Tibial nerve (tissue), 4 donors: ENCODE data around the gene NUDT22. TPM values are rescaled to one million over a fixed set of nuclear protein-coding genes. Genes with fewer than 3 reads are reported as not detected.

Source experiments
- DNase-seq, 2 donors: peaks; one replicate each; pipeline ENCODE4 v3.0.0-alpha.2; 2019; ENCODE audit warnings: low spot score in 2 of 2
- H3K27ac ChIP-seq, 4 donors: fragments of 200-600 bp; sonication (generic) in 3 of 4; one replicate each; pipeline ENCODE4 v1.5.1; 2017 to 2019; ENCODE audit warnings: mild to moderate bottlenecking in 1 of 4
- H3K27me3 ChIP-seq, 2 donors: fragments of 200-600 bp; sonication (generic) in 1 of 2; one replicate each; pipeline versions ENCODE4 v1.5.1 to v1.6.0; 2017 to 2019
- H3K36me3 ChIP-seq, 3 donors: fragments of 200-600 bp; sonication (generic); one replicate each; pipeline ENCODE4 v1.5.1; 2018 to 2019
- H3K4me1 ChIP-seq, 4 donors: fragments of 200-600 bp; sonication (generic) in 3 of 4; one replicate each; pipeline ENCODE4 v1.5.1; 2017 to 2019
- H3K4me3 ChIP-seq, 4 donors: fragments of 200-600 bp; sonication (generic) in 3 of 4; one replicate each; pipeline ENCODE4 v1.5.1; 2017 to 2019; ENCODE audit warnings: mild to moderate bottlenecking in 1 of 4, moderate library complexity in 1 of 4
- H3K9me3 ChIP-seq, 4 donors: fragments of 200-600 bp; sonication (generic) in 3 of 4; one replicate each; pipeline ENCODE4 v1.5.1; 2017 to 2019
- CTCF ChIP-seq, 5 experiments: fragments of 200-600 bp in 3 of 5; fragments of 450-650 bp in 2 of 5; sonication (generic) in 3 of 5; IDR thresholded peaks; one replicate each; pipeline ENCODE4 v1.5.1; 2016 to 2019; ENCODE audit warnings: antibody characterized with exemption in 5 of 5, mild to moderate bottlenecking in 3 of 5, moderate library complexity in 2 of 5
- EP300 ChIP-seq, 2 donors: sonication (generic); formaldehyde crosslinking; IDR thresholded peaks; one replicate each; pipeline ENCODE4 v1.6.1; 2017; ENCODE audit warnings: antibody characterized with exemption in 2 of 2, mild to moderate bottlenecking in 1 of 2
- POLR2A ChIP-seq, 2 donors: fragments of 450-650 bp; IDR thresholded peaks; one replicate each; pipeline ENCODE4 v1.6.1; 2017; ENCODE audit warnings: antibody characterized with exemption in 2 of 2, mild to moderate bottlenecking in 2 of 2, moderate library complexity in 2 of 2
- WGBS, 2 donors: methylation state at CpG; one replicate each; pipeline ENCODE4 v1.1.5; 2018; 5-methylcytosine and 5-hydroxymethylcytosine counted together
- total RNA-seq, 4 donors: library from RNA; depleted of rRNA; stranded (reverse); fragments of >200 nt; gene quantifications; one replicate each; pipeline ENCODE4 v1.1.0, GENCODE V29; 2016

NUDT22 gene
- total RNA-seq, 4 donors from 2014 or later = 33.0 to 83.7 (median 60.2) TPM

- peaks cover 0 to 13% (median 7%) of the 10 kb centered on the region in 4 donors for H3K4me1 ChIP-seq
- TF ChIP-seq POLR2A (IDR thresholded peaks at IDR 0.05) = no peak
- TF ChIP-seq CTCF (IDR thresholded peaks at IDR 0.05) = no peak
- TF ChIP-seq EP300 (IDR thresholded peaks at IDR 0.05) = no peak
- peaks cover 7 to 95% (median 26%) of the 10 kb centered on the region in 3 donors for H3K36me3 ChIP-seq
- DNase-seq = no peak
- no peak overlapping the region for H3K27ac ChIP-seq
- no peaks in the 10 kb centered on the region for H3K27me3 ChIP-seq
- WGBS, 2 donors = 77 to 85% methylated on average over 3 of the region's 3 CpGs
- H3K4me3 ChIP-seq = no peak overlapping the region
- H3K9me3 ChIP-seq = no peaks in the 10 kb centered on the region
Observed at GRCh38 chr11:64201543-64201942, 24.5 kb upstream of the NUDT22 start.

- no peaks in the 10 kb centered on the region for H3K27me3 ChIP-seq
- H3K27ac ChIP-seq = no peak overlapping the region
- no peak for DNase-seq
- H3K9me3 ChIP-seq = no peaks in the 10 kb centered on the region
- H3K4me1 ChIP-seq = peaks cover 0 to 14% (median 8%) of the 10 kb centered on the region in 4 donors
- no peak overlapping the region for H3K4me3 ChIP-seq
- TF ChIP-seq POLR2A (IDR thresholded peaks at IDR 0.05) (no peak), EP300 (IDR thresholded peaks at IDR 0.05) (no peak), CTCF (IDR thresholded peaks at IDR 0.05) (no peak)
- peaks cover 4 to 87% (median 24%) of the 10 kb centered on the region in 3 donors for H3K36me3 ChIP-seq
- WGBS, 2 donors = 81 to 96% methylated on average over 9 of the region's 9 CpGs
Observed at GRCh38 chr11:64202992-64203391, 23.1 kb upstream of the NUDT22 start.

- no peaks in the 10 kb centered on the region for H3K27me3 ChIP-seq
- DNase-seq = no peak
- peaks cover 0 to 20% (median 10%) of the 10 kb centered on the region in 4 donors for H3K4me1 ChIP-seq
- H3K36me3 ChIP-seq = peaks cover 3 to 84% (median 24%) of the 10 kb centered on the region in 3 donors
- TF ChIP-seq EP300 (IDR thresholded peaks at IDR 0.05) = no peak
- no peak for TF ChIP-seq CTCF (IDR thresholded peaks at IDR 0.05)
- no peak for TF ChIP-seq POLR2A (IDR thresholded peaks at IDR 0.05)
- H3K27ac ChIP-seq = no peak overlapping the region
- 88 to 90% methylated on average over 27 of the region's 27 CpGs for WGBS, 2 donors
- no peaks in the 10 kb centered on the region for H3K9me3 ChIP-seq
- H3K4me3 ChIP-seq = no peak overlapping the region
Observed at GRCh38 chr11:64203421-64204079, 22.5 kb upstream of the NUDT22 start.

- H3K9me3 ChIP-seq = no peaks in the 10 kb centered on the region
- H3K27me3 ChIP-seq = no peaks in the 10 kb centered on the region
- TF ChIP-seq CTCF (IDR thresholded peaks at IDR 0.05) (no peak), EP300 (IDR thresholded peaks at IDR 0.05) (no peak), POLR2A (IDR thresholded peaks at IDR 0.05) (no peak)
- H3K4me3 ChIP-seq = no peak overlapping the region
- WGBS, 2 donors = 82 to 83% methylated on average over 15 to 16 of the region's 16 CpGs
- DNase-seq = no peak
- peaks cover 0 to 25% (median 10%) of the 10 kb centered on the region in 4 donors for H3K4me1 ChIP-seq
- no peak overlapping the region for H3K27ac ChIP-seq
- peaks cover 0 to 84% (median 24%) of the 10 kb centered on the region in 3 donors for H3K36me3 ChIP-seq
Observed at GRCh38 chr11:64204080-64204440, 22.0 kb upstream of the NUDT22 start.

- H3K27me3 ChIP-seq = no peaks in the 10 kb centered on the region
- DNase-seq = peak; percentile 85 to 92
- H3K4me3 ChIP-seq = no peak overlapping the region
- WGBS, 2 donors = 31 to 34% methylated on average over 7 of the region's 7 CpGs
- TF ChIP-seq EP300 (IDR thresholded peaks at IDR 0.05) (peak in 1 of 2 donors; percentile 77), POLR2A (IDR thresholded peaks at IDR 0.05) (no peak), CTCF (IDR thresholded peaks at IDR 0.05) (peak; percentile 68 to 82 (median 75))
- no peaks in the 10 kb centered on the region for H3K9me3 ChIP-seq
- H3K4me1 ChIP-seq = peaks cover 0 to 26% (median 10%) of the 10 kb centered on the region in 4 donors
- H3K27ac ChIP-seq = peak overlapping the region in 1 of 4 donors; percentile 5
- H3K36me3 ChIP-seq = peaks cover 0 to 81% (median 23%) of the 10 kb centered on the region in 3 donors
Observed at GRCh38 chr11:64204464-64204989, 21.5 kb upstream of the NUDT22 start.
